IPS-18c (cell line): ENCODE results near the gene EHMT2.

Experiments used
- H3K4me3 ChIP-seq: 2 replicates; pipeline ENCODE4 v1.7.0; 2013; ENCODE audit warnings: low read depth, mild to moderate bottlenecking, low read length, moderate library complexity; ENCODE audit not compliant: insufficient read depth
- H3K9me3 ChIP-seq: one replicate; pipeline ENCODE4 v1.6.1; 2013; ENCODE audit warnings: mild to moderate bottlenecking, low read length, moderate library complexity; ENCODE audit not compliant: control insufficient read depth, insufficient read depth

The EHMT2 gene

GRCh38 chr6:31837369-31838113 is 60.0 kb downstream of the EHMT2 start:
- peak overlapping the region; percentile 99 for H3K4me3 ChIP-seq

GRCh38 chr6:31836474-31837368 is 60.8 kb downstream of the EHMT2 start:
- Histone ChIP-seq H3K9me3 (peaks cover 4% of the 10 kb centered on the region), H3K4me3 (peak overlapping the region; percentile 99)

More at GRCh38 chr6:31837369-31838113, 60.0 kb downstream of the EHMT2 start:
- peaks cover 4% of the 10 kb centered on the region for H3K9me3 ChIP-seq

- H3K4me3 ChIP-seq: peak overlapping the region; percentile 99
- peaks cover 4% of the 10 kb centered on the region for H3K9me3 ChIP-seq
Measured at GRCh38 chr6:31836047-31836473, 61.4 kb downstream of the EHMT2 start.

- Histone ChIP-seq H3K4me3 (peak overlapping the region; percentile 99), H3K9me3 (peaks cover 4% of the 10 kb centered on the region)
Measured at GRCh38 chr6:31834367-31835250, 62.9 kb downstream of the EHMT2 start.

GRCh38 chr6:31831350-31832215 is 65.9 kb downstream of the EHMT2 start:
- H3K4me3 ChIP-seq: no peak overlapping the region
- peaks cover 4% of the 10 kb centered on the region for H3K9me3 ChIP-seq

- Histone ChIP-seq H3K4me3 (peak overlapping the region; percentile 57), H3K9me3 (peaks cover 4% of the 10 kb centered on the region)
Measured at GRCh38 chr6:31830886-31831335, 66.6 kb downstream of the EHMT2 start.
